RWPE2 (cell line): ENCODE results near the gene NCAM1.

Source experiments
- ATAC-seq: fragments of 200-7000 bp; cut with Tn5 transposase; 3 replicates; pipeline ENCODE4 v1.9.1; 2021; ENCODE audit warnings: low read depth
- DNase-seq: peaks from one replicate; pipeline ENCODE4 v3.0.0-alpha.2; 2020; ENCODE audit warnings: low spot score
- H3K27ac ChIP-seq: fragments of 450-650 bp; 2 replicates; pipeline ENCODE4 v1.5.1; 2017; ENCODE audit warnings: mild to moderate bottlenecking; ENCODE audit not compliant: poor library complexity, severe bottlenecking
- H3K27me3 ChIP-seq: fragments of 250-450 bp; sonication (Bioruptor Pico); 2 replicates; pipeline ENCODE4 v1.5.1; 2021; ENCODE audit warnings: mild to moderate bottlenecking, moderate library complexity; ENCODE audit not compliant: insufficient read depth, poor library complexity, severe bottlenecking
- H3K36me3 ChIP-seq: fragments of 250-450 bp; sonication (Bioruptor Pico); 2 replicates; pipeline ENCODE4 v1.5.1; 2020; ENCODE audit warnings: low read depth, mild to moderate bottlenecking, moderate library complexity
- H3K4me1 ChIP-seq: fragments of 250-450 bp; sonication (Bioruptor Pico); 2 replicates; pipeline ENCODE4 v1.5.1; 2021; ENCODE audit warnings: mild to moderate bottlenecking, moderate library complexity; ENCODE audit not compliant: insufficient read depth, poor library complexity, severe bottlenecking
- H3K4me3 ChIP-seq: fragments of 250-450 bp; sonication (Bioruptor Pico); 2 replicates; pipeline ENCODE4 v1.5.1; 2021; ENCODE audit warnings: mild to moderate bottlenecking, moderate library complexity; ENCODE audit not compliant: severe bottlenecking
- H3K9me3 ChIP-seq: fragments of 250-450 bp; sonication (Bioruptor Pico); 2 replicates; pipeline ENCODE4 v1.5.1; 2021; ENCODE audit warnings: mild to moderate bottlenecking, moderate library complexity; ENCODE audit not compliant: severe bottlenecking
- CTCF ChIP-seq: fragments of 450-650 bp; IDR thresholded peaks from one replicate; pipeline ENCODE4 v1.5.1; 2017; ENCODE audit warnings: mild to moderate bottlenecking, moderate library complexity; ENCODE audit not compliant: poor library complexity, severe bottlenecking

Gene NCAM1

GRCh38 chr11:113159988-113160807, 199.0 kb downstream of the NCAM1 start:
- TF ChIP-seq CTCF: no peak
- no peak overlapping the region for H3K4me3 ChIP-seq
- H3K4me1 ChIP-seq: no peaks in the 10 kb centered on the region
- H3K36me3 ChIP-seq: no peaks in the 10 kb centered on the region
- DNase-seq: no peak
- ATAC-seq: no peak
- no peak overlapping the region for H3K27ac ChIP-seq
- H3K9me3 ChIP-seq: no peaks in the 10 kb centered on the region
- no peaks in the 10 kb centered on the region for H3K27me3 ChIP-seq

- Histone ChIP-seq H3K36me3 (no peaks in the 10 kb centered on the region), H3K27ac (no peak overlapping the region), H3K27me3 (no peaks in the 10 kb centered on the region), H3K9me3 (no peaks in the 10 kb centered on the region), H3K4me3 (no peak overlapping the region), H3K4me1 (no peaks in the 10 kb centered on the region)
- ATAC-seq (no peak), DNase-seq (no peak)
- TF ChIP-seq CTCF: no peak
Measured at GRCh38 chr11:113160808-113161124, 199.5 kb downstream of the NCAM1 start.

- no peaks in the 10 kb centered on the region for H3K27me3 ChIP-seq
- no peak for ATAC-seq
- no peak for DNase-seq
- H3K9me3 ChIP-seq: no peaks in the 10 kb centered on the region
- TF ChIP-seq CTCF: no peak
- H3K4me3 ChIP-seq: no peak overlapping the region
- no peaks in the 10 kb centered on the region for H3K36me3 ChIP-seq
- H3K4me1 ChIP-seq: no peaks in the 10 kb centered on the region
- no peak overlapping the region for H3K27ac ChIP-seq
Measured at GRCh38 chr11:113161711-113162591, 200.7 kb downstream of the NCAM1 start.

- DNase-seq (no peak), ATAC-seq (no peak)
- TF ChIP-seq CTCF: no peak
- no peaks in the 10 kb centered on the region for H3K9me3 ChIP-seq
- H3K36me3 ChIP-seq: no peaks in the 10 kb centered on the region
- H3K4me3 ChIP-seq: no peak overlapping the region
- no peaks in the 10 kb centered on the region for H3K27me3 ChIP-seq
- no peak overlapping the region for H3K27ac ChIP-seq
- no peaks in the 10 kb centered on the region for H3K4me1 ChIP-seq
Measured at GRCh38 chr11:113162592-113162962, 201.4 kb downstream of the NCAM1 start.
